GM18508 (cell line): ENCODE data around the gene STAT1.

Experiments used
- ATAC-seq: cut with Tn5 transposase; IDR thresholded peaks from one replicate; pipeline ENCODE4 v1.9.1; 2021; ENCODE audit warnings: moderate number of reproducible peaks; ENCODE audit not compliant: insufficient read depth, unreplicated experiment

Gene STAT1

DNA sequence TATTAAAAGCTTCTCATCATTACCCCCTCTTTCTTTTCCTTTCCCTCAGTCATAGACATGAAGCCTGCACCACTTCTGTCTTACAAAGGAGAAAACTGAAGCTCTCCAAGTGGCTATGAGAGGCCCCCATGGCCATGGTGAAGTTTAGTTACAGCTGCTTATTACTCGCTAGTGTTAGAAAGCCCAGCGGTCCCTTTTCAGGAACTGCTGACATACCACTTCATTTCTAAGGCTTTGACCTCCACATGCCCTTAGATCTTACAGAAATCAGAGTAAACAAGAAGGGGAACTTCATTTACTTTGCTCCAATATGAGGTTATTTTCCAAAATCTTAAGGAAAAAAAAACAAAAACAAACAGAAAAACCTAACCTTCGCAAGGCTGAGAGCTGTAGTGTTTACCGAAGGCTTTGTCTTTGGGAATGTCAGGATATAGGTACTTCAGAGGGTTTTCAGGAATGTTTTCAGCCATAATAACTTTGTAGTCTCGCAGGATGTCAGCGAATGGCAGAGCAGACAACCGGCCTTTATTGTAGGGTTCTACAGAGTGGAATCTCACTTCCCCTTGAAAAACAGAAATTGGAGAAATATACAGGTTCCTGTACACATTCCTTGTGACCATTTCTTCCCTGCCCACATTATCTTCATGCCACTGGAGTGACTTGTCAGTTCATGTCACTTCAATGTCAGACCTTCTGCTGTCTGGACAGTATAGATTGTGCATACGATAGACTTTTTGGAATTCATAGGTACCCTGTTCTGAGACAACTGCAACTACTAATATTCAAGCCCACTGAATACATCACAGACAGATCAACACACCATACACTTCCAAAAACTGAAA, 18.8 kb upstream of the STAT1 start:
- ATAC-seq: no peak

DNA sequence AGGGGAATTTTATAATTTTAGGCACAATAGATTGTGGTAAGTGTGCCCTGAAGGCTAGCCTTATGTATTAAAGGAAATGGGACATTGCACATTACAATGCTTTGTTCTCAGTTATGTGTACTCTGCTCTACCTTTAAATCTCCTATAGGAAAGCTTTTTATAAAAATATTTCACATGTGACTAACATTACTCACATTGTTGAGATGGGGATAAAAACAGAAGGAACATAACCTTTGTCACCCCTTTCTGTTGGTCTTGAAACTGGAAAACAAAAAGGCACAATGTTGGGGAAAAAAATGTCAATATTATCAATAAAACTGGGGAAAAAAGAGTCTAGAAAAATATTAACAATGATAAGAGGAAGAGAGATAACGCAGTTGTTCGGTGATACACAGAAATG, 17.3 kb upstream of the STAT1 start:
- ATAC-seq: no peak

DNA sequence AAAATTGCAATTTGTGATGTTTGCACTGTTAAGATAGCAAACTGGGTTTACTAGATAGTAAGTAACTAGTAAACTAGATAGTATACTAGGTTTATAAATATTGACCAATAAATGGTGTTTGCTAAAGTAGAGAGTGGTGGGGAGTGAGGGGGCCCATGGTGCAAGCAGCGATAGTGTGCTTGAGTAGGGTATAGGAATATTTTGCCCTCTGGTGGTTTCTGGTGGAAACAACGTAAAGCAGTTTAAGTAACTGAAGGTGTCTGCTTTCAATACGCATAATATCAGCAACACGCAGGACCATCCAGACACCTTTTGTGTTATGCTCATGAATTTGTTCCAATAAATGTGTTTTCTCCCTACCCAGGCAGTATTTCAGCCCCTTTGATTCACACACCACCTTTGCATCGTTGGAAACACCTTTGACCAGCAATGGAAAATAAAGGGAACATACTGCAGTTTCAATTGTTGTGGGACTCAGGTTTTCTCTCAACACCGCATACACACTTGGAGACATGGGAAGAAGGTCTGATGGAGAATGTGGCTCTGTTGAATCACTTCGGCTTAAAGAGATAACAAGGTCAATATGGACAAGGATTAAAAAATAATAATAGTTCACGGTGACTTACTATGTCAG, 16.7 kb upstream of the STAT1 start:
- peak; percentile 68 for ATAC-seq

DNA sequence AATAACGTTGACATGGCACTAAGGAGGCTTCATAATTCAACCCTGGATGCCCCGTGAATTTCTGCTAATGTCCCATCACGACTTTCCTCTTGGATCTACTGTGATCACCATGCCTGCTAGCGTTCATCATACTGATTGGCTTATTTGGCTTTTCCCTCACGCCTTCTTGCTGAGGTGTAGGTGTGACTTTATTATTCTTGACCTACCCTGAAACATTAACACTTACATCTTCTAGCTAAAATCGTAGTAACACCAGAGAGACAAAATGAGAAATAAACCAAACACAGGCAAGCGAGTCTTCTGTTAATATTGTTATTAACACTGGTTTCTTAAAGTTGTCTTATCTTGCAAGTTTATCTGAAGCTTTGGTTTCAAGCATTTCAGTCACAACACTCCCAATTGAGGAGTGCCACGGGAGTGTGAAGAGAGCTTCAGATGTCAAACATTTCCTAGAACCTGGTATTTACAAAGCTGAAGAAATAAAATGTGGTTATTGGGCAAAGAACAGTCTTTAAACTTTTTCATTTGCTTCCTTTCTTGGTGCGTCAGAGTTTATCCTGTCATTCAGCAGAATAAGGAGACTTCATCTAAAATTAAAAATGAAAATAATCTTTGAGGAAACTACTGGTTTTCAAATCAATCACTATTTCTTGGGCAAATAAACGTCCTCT, 15.4 kb upstream of the STAT1 start:
- ATAC-seq: no peak

DNA sequence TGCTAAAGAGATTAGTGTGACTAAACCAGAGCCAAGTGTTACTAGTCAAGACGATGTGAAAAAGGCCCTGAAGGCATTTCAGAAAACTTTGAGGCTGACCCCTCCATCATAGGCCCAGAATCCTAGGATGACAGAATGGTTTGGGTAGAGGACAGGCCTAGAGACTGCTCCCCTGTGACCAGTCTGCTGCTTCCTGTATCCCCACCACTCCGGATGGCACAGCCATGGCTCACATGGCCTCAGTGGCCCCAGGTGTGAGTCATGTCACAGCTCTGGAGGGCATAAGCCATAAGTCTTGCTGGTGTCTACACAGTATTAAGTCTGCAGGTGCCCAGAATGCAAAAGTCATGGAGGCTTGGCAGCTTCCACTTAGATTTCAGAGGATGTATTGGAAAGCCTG, 12.4 kb upstream of the STAT1 start:
- ATAC-seq: no peak

DNA sequence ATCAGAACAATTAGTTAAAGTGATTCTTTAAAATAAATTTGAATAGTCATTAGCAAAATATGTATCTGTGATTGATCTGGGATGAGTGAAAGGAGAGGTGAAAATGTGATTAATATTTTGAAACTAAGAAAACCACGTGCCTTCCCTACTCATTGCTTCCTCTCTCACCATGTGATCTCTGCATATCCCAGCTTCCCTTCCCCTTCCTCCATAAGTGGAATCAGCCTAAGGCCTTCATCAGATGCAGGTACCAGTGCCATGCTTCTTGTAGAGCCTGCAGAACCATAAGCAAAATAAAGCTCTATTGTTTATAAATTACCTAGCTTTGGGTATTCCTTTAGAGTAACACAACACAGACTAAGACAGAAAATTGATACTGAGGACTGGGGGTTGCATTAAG, 11.2 kb upstream of the STAT1 start:
- ATAC-seq: no peak

DNA sequence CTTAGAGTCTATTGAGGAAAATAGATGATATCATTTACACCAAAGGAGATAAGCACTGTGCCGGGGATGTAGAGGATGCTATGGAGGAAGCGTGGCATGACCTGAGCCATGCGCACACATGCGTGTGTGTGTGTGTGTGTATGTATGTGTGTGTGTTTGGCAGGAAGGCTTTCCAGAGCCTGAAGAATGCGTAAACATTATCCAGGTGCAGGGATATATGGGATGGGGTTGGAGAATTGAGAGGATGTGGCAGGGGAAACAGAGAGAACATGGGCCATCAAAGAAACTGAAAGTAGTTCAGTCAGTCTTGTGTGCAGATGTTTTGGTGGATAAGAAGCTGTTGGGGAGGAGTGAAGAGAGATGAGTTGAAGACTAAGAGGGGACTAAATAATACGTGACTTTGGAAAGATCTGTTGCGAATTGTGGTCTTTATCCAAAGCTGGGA, 9.3 kb upstream of the STAT1 start:
- no peak for ATAC-seq

DNA sequence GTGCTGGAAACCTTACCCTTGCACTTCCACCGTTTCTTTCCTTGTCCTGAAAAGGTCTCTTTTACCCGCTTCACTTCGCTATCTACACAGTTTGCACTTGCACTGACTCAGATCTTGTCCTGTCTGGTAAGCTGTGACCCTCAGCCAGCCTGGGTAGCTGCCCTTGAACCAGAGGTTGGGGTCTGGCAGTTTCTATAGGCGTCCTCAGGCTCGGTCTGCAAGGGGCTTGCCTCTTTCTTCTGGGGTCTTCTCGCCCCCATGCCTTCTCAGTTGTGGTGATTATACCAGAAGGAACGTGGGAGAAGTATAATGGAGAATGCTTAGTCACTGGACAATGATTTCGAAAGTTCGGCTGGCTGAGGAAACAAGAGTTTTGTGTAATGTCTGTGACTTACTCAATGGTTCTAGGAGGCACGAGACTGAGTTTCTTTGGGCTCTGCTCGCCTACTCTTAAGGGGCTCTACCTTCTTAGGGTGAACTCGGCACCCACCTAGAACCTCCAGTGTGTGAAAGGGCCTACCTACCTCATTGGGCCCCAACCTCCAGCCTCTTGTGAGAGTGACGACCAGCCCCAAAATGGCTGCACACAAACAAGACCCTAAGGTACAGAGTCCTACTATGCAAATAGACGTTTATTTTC, 6.9 kb upstream of the STAT1 start:
- peak; percentile 17 for ATAC-seq

DNA sequence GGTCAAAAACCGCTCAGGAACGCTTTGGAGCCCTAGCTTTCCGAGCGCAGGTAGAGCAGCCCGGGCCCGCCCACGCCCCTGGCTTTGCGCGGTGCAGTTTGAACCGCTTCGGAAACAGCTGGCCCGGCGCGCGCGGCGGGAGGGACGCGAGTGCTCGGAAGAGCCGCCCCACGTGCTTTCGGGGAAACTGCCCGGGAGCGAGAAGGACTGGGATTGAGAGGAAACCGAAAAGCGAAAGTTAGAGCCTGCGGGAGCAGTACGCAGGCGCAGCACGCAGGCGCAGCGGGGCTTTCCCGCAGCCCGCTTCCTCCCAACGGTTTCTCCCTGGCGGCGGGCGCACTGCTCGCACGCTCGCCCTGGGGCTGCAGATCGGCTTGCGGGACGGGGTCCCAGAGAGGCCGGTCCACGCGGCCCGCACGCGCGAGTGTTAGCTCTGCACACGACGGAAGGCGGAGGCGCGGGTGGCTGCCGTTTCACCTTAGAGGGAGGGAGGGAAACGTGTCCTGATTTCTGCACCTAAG, 6.3 kb upstream of the STAT1 start:
- ATAC-seq: peak; percentile 48

DNA sequence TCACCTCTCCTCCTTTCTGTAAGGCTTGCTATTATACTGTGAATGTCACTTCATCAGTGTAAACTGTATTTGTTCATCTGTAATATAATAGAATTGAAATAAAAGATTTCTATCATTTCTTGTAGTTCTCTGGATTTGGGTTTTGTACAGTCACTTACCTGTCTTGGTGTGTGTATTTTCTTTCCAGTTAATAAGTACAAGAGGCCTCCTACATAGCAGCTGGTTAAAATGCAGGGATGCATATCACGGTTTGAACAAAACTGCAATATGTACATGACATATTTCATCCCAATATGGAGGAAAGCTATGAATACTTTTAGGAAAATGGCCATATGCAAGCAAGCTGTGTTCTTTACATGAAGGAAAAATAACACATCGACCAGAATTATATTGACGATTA, 5.4 kb upstream of the STAT1 start:
- ATAC-seq: no peak

DNA sequence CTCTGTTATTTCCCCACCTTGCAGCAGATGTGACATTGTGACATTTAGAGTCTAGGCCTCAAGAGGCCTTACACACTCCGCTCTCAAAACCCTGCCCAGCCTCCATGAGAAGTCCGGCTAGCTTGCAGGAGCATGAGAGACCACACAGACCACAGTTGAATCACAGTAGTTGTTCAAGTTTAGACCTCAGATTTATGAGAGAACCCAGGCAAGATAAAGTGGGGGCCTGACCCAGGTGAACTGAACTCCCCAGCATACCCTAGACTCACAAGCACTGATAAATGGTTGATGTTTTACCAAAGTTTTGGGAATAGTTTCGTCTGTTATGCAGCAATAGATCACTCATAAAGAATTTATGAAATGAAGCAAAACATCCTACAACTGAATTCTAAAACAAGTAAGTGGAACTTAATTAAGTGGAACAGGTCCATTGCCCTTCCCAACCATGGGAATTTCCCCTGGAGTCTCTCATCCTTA, 4.7 kb upstream of the STAT1 start:
- peak; percentile 20 for ATAC-seq

DNA sequence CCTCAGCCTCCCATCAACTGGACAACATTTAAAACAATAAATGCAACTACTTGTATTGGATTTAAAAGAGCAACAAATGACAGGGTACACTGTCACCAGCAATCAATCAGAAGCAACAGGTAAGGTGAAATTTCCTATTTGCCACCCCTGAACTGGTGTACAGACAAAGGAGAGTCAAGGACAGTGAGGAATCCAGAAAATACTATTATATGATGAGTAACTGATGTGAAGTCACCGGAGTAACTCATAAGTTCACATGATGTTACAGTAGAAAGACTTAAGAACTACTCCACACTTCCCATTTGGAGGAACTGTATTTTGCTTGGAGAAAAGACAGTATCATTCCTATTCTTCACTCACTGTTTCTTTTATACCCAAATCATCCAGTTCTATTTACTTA, 4.1 kb upstream of the STAT1 start:
- ATAC-seq: no peak

DNA sequence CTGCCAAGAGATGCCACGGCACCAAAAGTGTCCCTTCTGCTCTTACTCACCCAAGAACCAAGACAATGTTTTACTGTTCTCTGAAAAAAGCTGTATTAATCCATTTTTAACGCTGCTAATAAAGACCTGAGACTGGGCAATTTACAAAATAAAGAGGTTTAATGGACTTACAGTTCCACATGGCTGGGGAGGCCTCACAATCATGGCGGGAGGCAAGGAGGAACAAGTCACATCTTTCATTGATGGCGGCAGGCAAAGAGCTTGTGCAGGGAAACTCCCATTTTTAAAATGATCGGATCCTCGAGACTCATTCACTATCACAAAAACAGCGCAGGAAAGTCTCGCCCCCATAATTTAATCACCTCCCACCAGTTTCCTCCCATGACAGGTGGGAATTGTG, 1.9 kb upstream of the STAT1 start:
- no peak for ATAC-seq

DNA sequence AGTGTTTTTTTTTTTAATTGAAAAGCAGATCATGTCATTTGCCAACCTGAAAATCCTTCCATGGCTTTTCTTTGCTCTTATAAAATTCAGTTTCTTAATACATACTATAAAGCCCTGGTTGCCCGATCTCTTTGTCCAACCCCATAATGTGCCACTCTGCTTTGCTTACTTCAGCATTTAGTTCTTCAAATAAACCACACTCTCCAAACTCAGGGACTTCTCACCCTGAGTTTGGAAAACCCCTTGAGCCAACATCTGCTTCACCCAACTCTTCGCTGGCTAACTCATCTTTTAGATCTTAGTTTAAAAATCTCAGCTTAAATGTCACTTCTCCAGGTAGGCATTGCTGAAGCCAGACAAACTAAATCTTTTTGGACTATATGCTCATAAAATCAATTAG, 1.3 kb upstream of the STAT1 start:
- no peak for ATAC-seq

DNA sequence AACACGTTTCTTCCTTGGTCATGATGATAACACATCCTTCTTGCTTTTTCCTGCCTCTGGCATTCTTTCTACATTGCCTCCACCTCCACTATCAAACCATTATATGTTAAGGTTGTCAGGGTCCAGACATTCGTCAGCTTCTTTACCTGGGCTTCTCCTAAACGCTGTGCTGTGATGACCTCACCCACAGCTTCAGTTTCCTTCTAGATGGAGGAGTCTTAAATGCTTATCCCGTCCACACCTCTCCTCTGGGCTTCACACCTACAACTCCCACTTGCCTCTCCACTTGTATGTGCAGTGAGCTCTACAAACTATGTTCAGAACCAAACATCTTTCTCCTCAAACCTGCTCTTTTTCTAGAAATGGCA, 666 bp upstream of the STAT1 start:
- ATAC-seq: no peak

DNA sequence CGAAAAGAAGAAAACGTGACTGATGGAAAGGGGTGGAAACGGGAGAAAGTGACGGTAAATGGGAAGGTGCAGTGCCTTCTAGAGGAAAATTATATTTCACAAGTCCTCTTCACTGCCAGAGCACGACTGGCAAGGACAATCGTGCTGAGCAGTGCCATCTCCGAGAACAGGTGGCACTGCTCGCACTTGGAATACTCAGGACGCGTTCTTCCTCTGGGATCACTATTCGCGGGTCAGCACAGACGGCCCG, 364 bp downstream of the STAT1 start:
- ATAC-seq: no peak

DNA sequence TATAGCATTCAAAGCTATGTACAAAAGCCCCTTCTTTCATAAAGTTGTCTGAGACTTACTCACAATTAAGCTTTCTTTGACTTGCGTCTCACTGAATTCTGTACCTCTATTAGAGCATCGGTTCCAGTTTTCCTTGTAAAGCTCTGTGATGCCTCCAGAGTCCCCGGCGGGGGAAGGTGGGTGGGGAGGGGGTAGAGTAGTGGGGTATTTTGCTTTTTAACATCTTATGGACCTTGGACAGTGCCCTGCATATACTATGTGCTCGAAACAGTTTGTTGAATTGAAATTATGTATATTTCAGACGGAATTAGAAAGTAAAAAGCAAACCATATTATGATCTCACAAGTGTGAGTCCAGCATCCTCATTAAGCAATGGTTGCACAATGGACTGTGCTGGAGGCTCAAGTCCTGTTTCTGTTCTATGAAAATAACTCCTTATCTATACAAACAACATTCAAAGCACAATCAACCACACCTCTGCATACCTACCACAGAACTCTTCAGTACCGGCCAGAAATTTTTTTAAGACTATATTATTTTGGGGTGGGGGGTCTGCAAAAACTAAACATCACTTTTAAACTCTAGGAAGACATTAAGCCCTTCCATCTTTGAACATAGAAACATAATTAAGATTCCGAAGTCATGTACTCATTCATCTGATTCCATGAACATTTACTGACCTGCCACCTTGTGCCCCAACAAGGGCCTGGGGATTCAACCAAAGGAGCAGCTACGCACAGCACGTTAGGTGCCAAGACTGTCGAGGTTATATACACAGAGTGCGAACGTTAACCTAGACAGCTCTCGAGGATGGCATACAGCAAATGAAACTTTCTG, 908 bp downstream of the STAT1 start:
- ATAC-seq: no peak

DNA sequence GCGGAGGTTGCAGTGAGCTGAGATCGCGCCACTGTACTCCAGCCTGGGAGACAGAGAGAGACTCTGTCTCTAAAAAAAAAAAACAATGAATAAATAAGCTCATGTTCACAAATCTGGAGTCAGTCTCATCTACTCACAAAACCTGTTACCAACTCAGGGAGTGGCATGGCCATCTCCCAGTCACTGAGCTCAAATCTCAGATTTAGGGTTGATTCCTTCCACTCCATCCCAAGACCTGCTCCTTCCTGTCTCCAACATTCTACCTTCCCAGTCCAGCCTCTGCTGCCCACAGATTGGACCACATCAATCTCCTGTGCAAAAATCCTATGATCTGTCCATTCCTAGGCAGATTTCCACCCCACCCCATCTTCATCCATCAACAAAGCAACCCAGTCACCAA, 1.6 kb downstream of the STAT1 start:
- ATAC-seq: no peak

DNA sequence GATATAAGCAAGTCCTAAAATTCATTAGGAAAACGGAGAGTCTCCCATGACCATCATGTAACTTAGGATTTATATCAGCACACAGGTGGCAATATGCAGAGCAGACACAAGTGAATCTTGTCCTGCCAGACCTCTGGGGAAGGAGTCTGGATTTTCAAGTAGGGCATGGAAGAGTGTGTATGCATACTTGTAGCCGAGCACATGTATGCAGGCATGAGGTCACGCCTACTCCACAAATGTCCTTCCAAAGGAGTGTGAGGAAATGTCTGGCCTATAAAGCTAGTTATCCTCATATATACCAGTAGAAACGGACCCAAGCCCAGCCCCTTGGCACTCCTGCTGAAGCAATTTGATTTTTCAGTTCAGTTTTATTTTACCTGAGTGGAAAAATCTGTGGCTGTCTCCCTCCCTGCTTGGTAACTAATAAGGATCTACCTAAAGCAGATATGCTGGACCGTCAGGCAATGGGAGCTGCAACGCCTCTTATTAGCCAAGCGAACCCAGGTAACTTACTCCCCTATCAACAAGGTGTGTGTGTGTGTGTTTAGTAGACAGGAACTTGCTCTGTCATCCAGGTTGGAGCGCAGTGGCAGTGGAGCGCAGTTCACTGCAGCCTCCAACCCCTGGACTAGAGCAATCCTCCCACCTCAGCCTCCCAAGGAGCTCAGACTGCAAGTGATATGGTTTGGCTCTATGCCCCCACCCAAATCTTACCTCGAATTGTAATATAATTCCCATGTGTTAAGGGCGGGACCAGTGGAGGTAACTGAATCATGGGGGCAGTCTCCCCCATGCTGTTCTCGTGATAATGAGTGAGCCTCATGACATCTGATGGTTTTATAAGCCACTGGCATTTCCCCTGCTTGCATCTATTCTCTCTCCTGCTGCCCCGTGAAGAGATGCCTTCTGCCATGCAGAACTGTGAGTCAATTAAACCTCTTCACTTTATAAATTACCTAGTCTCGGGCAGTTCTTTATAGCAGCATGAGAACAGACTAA, 2.8 kb downstream of the STAT1 start:
- ATAC-seq: no peak
